DLD1 (cell line): ENCODE results near the gene PEX10.

Source experiments
- in situ Hi-C: cut with HindIII; loops from 2 replicates; pipeline ENCODE4 v1.10.0; 2017; ENCODE audit warnings: low sequenced_read_pairs

PEX10 gene

GRCh38 chr1:2356401-2356800 is 56.0 kb downstream of the PEX10 start:
- in situ Hi-C loops: no loop called here

- in situ Hi-C loops: no loop called here
Measured at GRCh38 chr1:2355373-2356261, 56.7 kb downstream of the PEX10 start.

- in situ Hi-C loops: no loop called here
Measured at GRCh38 chr1:2354511-2355372, 57.6 kb downstream of the PEX10 start.
